HEK293 (cell line): ENCODE measurements around the gene ASXL1.

Source experiments
- KLF1 ChIP-seq: fragments of 450-650 bp; formaldehyde crosslinking; IDR thresholded peaks from 2 replicates; pipeline ENCODE4 v1.5.1; 2016; ENCODE audit warnings: missing biosample characterization, missing genetic modification characterization
- MYNN ChIP-seq: fragments of 450-650 bp; formaldehyde crosslinking; IDR thresholded peaks from 2 replicates; pipeline ENCODE4 v1.5.1; 2016; ENCODE audit warnings: missing biosample characterization, missing genetic modification characterization, borderline replicate concordance
- ZNF174 ChIP-seq: fragments of 450-650 bp; formaldehyde crosslinking; IDR thresholded peaks from 2 replicates; pipeline ENCODE4 v1.5.0; 2017; ENCODE audit warnings: missing biosample characterization, mild to moderate bottlenecking, missing genetic modification characterization
- TF ChIP-seq, protein P1 (sequence below): fragments of 450-650 bp; formaldehyde crosslinking; IDR thresholded peaks from 2 replicates; pipeline ENCODE4 v1.5.1; 2016; ENCODE audit warnings: missing biosample characterization, missing genetic modification characterization

DNA sequence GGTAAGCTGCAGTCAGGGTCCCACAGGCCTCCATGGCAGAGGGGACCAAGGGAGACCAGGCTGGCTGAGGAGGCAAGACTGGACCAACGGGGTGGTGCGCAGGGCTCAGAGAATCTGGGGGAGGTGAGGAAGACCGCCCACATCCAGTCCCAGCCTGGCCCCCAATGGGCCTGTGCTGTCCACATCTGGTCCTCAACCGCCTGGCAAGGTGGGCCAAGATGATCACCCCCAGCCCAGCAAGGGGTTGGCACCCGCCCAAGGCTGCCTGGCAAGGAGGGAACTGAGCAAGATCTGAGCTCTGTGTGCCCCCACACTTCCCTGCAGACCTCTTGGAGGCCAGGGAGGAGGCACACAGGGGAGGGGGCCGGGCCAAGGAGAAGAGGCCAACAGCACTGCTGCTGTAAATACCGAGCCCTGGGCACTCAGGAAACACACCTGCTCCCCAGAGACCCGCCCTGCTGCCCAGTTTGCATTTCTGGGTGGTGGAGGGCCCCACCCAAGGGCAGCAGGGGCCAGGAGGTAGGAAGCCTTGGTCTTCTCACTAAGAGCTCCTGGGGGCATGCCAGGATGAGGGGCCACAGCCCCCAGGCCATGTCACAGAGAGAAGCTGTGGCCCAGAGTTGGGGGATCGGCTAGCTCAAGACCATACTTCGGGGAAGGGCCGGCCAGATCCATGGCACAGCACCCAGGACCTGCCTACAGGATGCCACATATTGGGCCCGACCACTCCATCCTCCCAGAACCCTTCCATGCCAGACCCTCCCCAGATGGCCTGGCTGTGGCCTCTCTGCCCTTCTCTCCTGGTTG is 109.6 kb downstream of the ASXL1 start:
- TF ChIP-seq ZNF174 (tag by site-specific recombination) = no peak
- TF ChIP-seq, protein P1, sequence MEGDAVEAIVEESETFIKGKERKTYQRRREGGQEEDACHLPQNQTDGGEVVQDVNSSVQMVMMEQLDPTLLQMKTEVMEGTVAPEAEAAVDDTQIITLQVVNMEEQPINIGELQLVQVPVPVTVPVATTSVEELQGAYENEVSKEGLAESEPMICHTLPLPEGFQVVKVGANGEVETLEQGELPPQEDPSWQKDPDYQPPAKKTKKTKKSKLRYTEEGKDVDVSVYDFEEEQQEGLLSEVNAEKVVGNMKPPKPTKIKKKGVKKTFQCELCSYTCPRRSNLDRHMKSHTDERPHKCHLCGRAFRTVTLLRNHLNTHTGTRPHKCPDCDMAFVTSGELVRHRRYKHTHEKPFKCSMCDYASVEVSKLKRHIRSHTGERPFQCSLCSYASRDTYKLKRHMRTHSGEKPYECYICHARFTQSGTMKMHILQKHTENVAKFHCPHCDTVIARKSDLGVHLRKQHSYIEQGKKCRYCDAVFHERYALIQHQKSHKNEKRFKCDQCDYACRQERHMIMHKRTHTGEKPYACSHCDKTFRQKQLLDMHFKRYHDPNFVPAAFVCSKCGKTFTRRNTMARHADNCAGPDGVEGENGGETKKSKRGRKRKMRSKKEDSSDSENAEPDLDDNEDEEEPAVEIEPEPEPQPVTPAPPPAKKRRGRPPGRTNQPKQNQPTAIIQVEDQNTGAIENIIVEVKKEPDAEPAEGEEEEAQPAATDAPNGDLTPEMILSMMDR (tag by site-specific recombination) = no peak
- TF ChIP-seq MYNN (tag by site-specific recombination) = no peak
- TF ChIP-seq KLF1 (tag by site-specific recombination) = peak; percentile 76
